Thoracic aorta (tissue), 2 donors: ENCODE data around the gene PSMB8. TPM values are rescaled to one million over a fixed set of nuclear protein-coding genes. Genes with fewer than 3 reads are reported as not detected.
"Not testable (repeated sequence)": the region's sequence is repeated elsewhere in the genome, so short reads cannot be mapped to it uniquely, and the experiment has no call there.

ENCODE experiments used
- ATAC-seq: fragments of 150-250 bp; one replicate; pipeline ENCODE4 v1.8.0; 2017; ENCODE audit warnings: low read depth; ENCODE audit not compliant: insufficient number of reproducible peaks, low FRiP score
- DNase-seq: peaks from one replicate; pipeline ENCODE4 v3.0.0-alpha.2; 2020; ENCODE audit warnings: low spot score
- H3K27ac ChIP-seq, 2 donors: fragments of 200-600 bp; sonication (generic); 1 replicate in 1 of 2; 2 replicates in 1 of 2; pipeline ENCODE4 v1.5.1; 2016; ENCODE audit warnings: mild to moderate bottlenecking in 2 of 2, moderate library complexity in 2 of 2
- H3K27me3 ChIP-seq: fragments of 200-600 bp; sonication (generic); replicated peaks from 2 replicates; pipeline ENCODE4 v1.6.0; 2016; ENCODE audit warnings: mild to moderate bottlenecking; ENCODE audit not compliant: insufficient read depth
- H3K36me3 ChIP-seq: fragments of 200-600 bp; sonication (generic); one replicate; pipeline ENCODE4 v1.5.1; 2016
- H3K4me1 ChIP-seq, 2 donors: fragments of 200-600 bp; sonication (generic); 1 replicate in 1 of 2; 2 replicates in 1 of 2; pipeline versions ENCODE4 v1.5.1 to v1.6.0; 2016; ENCODE audit warnings: low read depth in 2 of 2, mild to moderate bottlenecking in 1 of 2; ENCODE audit not compliant: control insufficient read depth in 1 of 2
- H3K4me3 ChIP-seq: fragments of 200-600 bp; sonication (generic); 2 replicates; pipeline ENCODE4 v1.5.1; 2016; ENCODE audit warnings: mild to moderate bottlenecking
- H3K9me3 ChIP-seq: fragments of 200-600 bp; sonication (generic); 2 replicates; pipeline ENCODE4 v1.5.1; 2016
- total RNA-seq, 2 donors: library from RNA; depleted of rRNA; stranded (reverse); fragments of >200 nt; gene quantifications; one replicate each; pipeline versions ENCODE4 v1.1.0 to v1.2.3, GENCODE V29; 2016
- TF ChIP-seq, protein P1 (sequence below): fragments of 200-600 bp; sonication (generic); IDR thresholded peaks from one replicate; pipeline ENCODE4 v1.5.1; 2019; ENCODE audit warnings: antibody characterized with exemption

PSMB8 gene
- total RNA-seq, 2 donors from 2014 or later, result 28.4 to 43.3 TPM

DNA sequence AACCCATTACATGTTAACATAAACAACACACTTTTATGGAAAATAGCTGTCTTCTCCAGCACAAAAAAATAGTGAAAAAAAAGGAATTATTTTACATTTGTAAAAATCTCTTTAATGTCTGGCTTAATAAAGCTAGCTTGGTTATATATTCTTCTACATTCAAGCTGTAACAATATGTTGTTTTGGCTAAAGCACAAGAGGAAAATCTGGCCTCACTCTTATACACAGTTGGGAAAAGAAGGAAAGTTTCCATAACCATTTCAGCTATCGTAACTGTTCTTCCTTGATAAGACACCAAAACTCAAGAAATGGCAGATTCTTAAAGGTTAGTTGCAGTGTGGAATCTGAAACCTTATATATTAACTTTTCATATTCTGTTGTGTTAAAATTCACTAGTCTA is 34.7 kb downstream of the PSMB8 start:
- TF ChIP-seq, protein P1, sequence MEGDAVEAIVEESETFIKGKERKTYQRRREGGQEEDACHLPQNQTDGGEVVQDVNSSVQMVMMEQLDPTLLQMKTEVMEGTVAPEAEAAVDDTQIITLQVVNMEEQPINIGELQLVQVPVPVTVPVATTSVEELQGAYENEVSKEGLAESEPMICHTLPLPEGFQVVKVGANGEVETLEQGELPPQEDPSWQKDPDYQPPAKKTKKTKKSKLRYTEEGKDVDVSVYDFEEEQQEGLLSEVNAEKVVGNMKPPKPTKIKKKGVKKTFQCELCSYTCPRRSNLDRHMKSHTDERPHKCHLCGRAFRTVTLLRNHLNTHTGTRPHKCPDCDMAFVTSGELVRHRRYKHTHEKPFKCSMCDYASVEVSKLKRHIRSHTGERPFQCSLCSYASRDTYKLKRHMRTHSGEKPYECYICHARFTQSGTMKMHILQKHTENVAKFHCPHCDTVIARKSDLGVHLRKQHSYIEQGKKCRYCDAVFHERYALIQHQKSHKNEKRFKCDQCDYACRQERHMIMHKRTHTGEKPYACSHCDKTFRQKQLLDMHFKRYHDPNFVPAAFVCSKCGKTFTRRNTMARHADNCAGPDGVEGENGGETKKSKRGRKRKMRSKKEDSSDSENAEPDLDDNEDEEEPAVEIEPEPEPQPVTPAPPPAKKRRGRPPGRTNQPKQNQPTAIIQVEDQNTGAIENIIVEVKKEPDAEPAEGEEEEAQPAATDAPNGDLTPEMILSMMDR, result no peak
- H3K27me3 ChIP-seq, result no peaks in the 10 kb centered on the region
- H3K9me3 ChIP-seq, result no peaks in the 10 kb centered on the region
- no peak overlapping the region for H3K27ac ChIP-seq
- no peak for ATAC-seq
- H3K4me3 ChIP-seq, result no peak overlapping the region
- no peaks in the 10 kb centered on the region for H3K36me3 ChIP-seq
- no peaks in the 10 kb centered on the region for H3K4me1 ChIP-seq
- no peak for DNase-seq

DNA sequence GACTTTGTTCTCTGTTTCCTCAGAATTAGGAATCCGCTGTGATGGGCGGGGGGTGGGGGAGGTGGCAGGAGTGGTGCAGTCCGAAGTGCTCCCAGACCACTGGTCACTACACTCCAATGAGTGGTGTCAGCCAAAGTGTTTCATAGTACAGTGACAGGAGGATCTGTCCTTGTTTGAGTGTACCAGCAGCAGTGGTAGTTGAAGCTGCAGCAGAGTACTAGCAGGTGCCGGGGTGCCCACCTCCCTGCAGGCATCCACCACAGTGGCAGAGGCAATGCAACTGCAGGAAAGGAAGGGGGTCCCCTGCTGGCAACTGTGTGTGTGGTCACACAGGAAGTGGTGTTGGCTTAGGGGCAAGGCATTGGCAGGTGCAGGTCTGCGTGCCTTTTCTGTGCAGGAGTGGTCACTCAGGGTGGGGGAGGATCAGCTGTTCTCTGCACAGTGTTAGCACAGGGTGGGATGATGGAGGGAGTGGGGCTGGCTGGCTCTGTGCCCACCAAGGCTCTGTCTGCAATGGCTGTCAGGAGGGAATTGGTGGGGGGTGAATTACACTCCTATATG is 36.7 kb downstream of the PSMB8 start:
- H3K36me3 ChIP-seq, result no peaks in the 10 kb centered on the region
- no peak for DNase-seq

DNA sequence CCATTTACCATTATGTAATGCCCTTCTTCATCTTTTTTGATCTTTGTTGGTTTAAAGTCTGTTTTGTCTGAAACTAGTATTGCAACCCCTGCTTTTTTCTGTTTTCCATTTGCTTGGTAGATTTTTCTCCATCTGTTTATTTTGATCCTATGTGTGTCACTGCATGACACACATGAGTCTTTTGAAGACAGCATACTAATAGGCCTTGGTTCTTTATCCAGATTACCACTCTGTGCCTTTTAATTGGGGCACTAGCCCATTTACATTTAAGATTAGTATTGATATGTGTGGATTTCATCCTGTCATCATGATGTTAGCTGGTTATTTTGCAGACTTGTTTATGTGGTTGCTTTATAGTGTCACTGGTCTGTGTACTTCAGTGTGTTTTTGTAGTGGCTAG is 38.4 kb downstream of the PSMB8 start:
- ATAC-seq, H3K9me3 ChIP-seq, H3K27me3 ChIP-seq, H3K4me1 ChIP-seq, DNase-seq, H3K4me3 ChIP-seq, H3K36me3 ChIP-seq, H3K27ac ChIP-seq: not testable (repeated sequence)

More for the DNA sequence above, 36.7 kb downstream of the PSMB8 start:
- Histone ChIP-seq H3K27ac (no peak overlapping the region), H3K9me3 (no peaks in the 10 kb centered on the region), H3K4me3 (no peak overlapping the region), H3K4me1 (no peaks in the 10 kb centered on the region), H3K27me3 (no peaks in the 10 kb centered on the region)
- TF ChIP-seq, protein P1, result no peak
- ATAC-seq, result no peak

DNA sequence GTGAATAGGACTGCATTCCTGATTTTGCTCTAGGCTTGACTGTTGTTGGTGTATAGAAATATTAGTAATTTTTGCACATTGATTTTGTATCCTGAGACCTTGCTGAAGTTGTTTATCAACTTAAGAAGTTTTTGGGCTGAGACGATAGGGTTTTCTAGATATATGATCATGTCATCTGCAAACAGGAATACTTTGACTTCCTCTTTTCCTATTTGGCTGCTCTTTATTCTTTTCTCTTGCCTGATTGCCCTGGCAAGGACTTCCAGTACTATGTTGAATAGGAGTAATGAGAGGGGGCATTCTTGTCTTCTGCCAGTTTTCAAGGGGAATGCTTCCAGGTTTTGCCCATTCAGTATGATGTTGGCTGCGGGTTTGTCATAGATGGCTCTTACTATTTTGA is 40.4 kb downstream of the PSMB8 start:
- no peaks in the 10 kb centered on the region for H3K4me1 ChIP-seq
- no peaks in the 10 kb centered on the region for H3K27me3 ChIP-seq
- H3K4me3 ChIP-seq, result no peak overlapping the region
- H3K27ac ChIP-seq, result no peak overlapping the region
- DNase-seq (no peak), ATAC-seq (no peak)
- TF ChIP-seq, protein P1, result no peak
- H3K9me3 ChIP-seq, result no peaks in the 10 kb centered on the region
- no peaks in the 10 kb centered on the region for H3K36me3 ChIP-seq

DNA sequence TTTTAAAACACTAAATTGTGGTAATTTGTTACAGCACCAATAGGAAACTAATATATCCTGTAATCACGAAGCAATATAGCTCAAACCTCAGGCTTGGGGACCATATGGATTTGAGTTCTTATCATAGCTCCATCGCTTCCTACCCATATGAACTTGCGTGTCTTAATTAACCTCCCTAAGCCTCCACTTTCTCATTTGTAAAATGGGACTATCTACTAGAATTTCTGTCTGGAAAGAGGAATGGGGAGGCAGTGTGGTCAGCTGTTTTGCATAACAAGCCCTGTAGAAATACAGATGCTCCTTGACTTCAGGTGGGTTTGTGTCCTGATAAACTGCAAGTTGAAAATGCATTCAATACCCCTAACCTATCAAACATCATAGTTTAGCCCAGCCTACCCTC is 44.1 kb downstream of the PSMB8 start:
- TF ChIP-seq, protein P1, result no peak
- Histone ChIP-seq H3K4me3 (no peak overlapping the region), H3K4me1 (peaks cover 0 to 3% of the 10 kb centered on the region in 2 donors), H3K9me3 (no peaks in the 10 kb centered on the region), H3K36me3 (no peaks in the 10 kb centered on the region), H3K27me3 (no peaks in the 10 kb centered on the region), H3K27ac (no peak overlapping the region)
- no peak for ATAC-seq
- DNase-seq, result no peak

DNA sequence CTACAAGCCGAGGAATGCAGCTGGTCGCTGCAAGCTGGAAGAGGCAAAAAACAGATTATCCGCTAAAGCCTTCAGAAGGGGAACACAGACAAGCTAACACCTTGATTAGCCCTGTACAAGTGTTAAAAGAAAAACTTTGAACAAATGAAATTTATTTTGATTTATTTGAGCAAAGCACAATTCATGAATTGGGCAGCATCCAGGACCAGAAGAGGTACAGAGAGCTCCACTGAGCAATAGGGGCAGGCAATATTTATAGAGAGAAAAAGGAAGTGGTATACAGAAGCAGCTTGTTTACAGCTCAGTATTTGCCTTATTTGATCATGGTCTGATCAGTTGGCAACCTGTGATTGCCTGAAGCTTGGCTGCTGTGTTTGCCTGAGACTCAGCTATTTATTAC is 44.7 kb downstream of the PSMB8 start:
- Histone ChIP-seq H3K36me3 (no peaks in the 10 kb centered on the region), H3K27ac (no peak overlapping the region), H3K4me3 (no peak overlapping the region), H3K4me1 (peaks cover 0 to 3% of the 10 kb centered on the region in 2 donors), H3K27me3 (no peaks in the 10 kb centered on the region), H3K9me3 (no peaks in the 10 kb centered on the region)
- DNase-seq (no peak), ATAC-seq (no peak)
- TF ChIP-seq, protein P1, result no peak
